K562 (cell line): Measurements from ENCODE around the gene PJA1. TPM values are rescaled to one million over a fixed set of nuclear protein-coding genes. Genes with fewer than 3 reads are reported as not detected.

Source experiments
- ATAC-seq: fragments of 200-7000 bp; cut with Tn5 transposase; 3 replicates; pipeline ENCODE4 v1.9.1; 2020; ENCODE audit warnings: moderate library complexity
- BruUV-seq: library from RNA; stranded (reverse); fragments of 400-500 nt; replicated peaks from 2 replicates; lab custom pipeline; 2021; lab: Mats Ljungman, UMichigan
- CTCF ChIA-PET: fragments of 300-600 bp; formaldehyde crosslinking; extraction: SDS; loops from one replicate; lab custom pipeline; 2021; ENCODE audit warnings: low intra/inter-chr PET ratio; lab: Yijun Ruan, JAX
- POLR2A ChIA-PET: fragments of 300-600, 350-650 bp; sonication (Branson Sonifier 250); formaldehyde crosslinking; extraction: SDS; loops from one replicate; lab custom pipeline; 2021; ENCODE audit warnings: antibody characterized with exemption, inconsistent platforms; lab: Yijun Ruan, JAX
- DNase-seq, 4 experiments: peaks; one replicate each; pipeline versions ENCODE4 v3.0.0 to v3.0.0-alpha.2; 2011 to 2018; ENCODE audit warnings: low spot score in 3 of 4, mixed read lengths in 3 of 4; ENCODE audit errors: extremely low read depth in 1 of 4
- FAIRE-seq: peaks from 2 replicates; lab custom pipeline; 2011; peaks lifted over from hg19 to GRCh38; lab: Jason Lieb, UNC
- H2AFZ ChIP-seq: 2 replicates; pipeline ENCODE4 v1.6.0; 2011; ENCODE audit warnings: low read depth, low read length, control low read depth, inconsistent platforms
- H3K27ac ChIP-seq: fragments of 200-600 bp; 3 replicates; pipeline ENCODE4 v1.8.0; 2011; ENCODE audit warnings: low read depth, mild to moderate bottlenecking, control low read depth, inconsistent platforms, low read length, moderate library complexity, mixed read lengths; ENCODE audit errors: extremely low read depth
- H3K27me3 ChIP-seq, 2 experiments: fragments of 300-600 bp in 1 of 2; 2 replicates in 1 of 2; 3 replicates in 1 of 2; pipeline versions ENCODE4 v1.6.0 to v1.8.0; 2011; ENCODE audit warnings: inconsistent platforms in 2 of 2, low read length in 2 of 2, mild to moderate bottlenecking in 1 of 2, mixed read lengths in 1 of 2, moderate library complexity in 1 of 2; ENCODE audit not compliant: control insufficient read depth in 2 of 2, insufficient read depth in 2 of 2
- H3K36me3 ChIP-seq: fragments of 300-600 bp; 3 replicates; pipeline ENCODE4 v1.8.0; 2011; ENCODE audit warnings: mild to moderate bottlenecking, low read length, inconsistent platforms; ENCODE audit not compliant: control insufficient read depth, insufficient read depth
- H3K4me1 ChIP-seq, 2 experiments: fragments of 200-600 bp in 1 of 2; replicated peaks in 1 of 2; 2 replicates in 1 of 2; 3 replicates in 1 of 2; pipeline versions ENCODE4 v1.5.1 to v1.8.0; 2011; ENCODE audit warnings: inconsistent platforms in 2 of 2, low read length in 2 of 2, mild to moderate bottlenecking in 1 of 2, mixed read lengths in 1 of 2, moderate library complexity in 1 of 2; ENCODE audit not compliant: control insufficient read depth in 2 of 2, insufficient read depth in 2 of 2
- H3K4me2 ChIP-seq: 2 replicates; pipeline ENCODE4 v1.6.1; 2011; ENCODE audit warnings: low read length, control low read depth, inconsistent platforms, mixed read lengths; ENCODE audit not compliant: insufficient read depth
- H3K4me3 ChIP-seq: fragments of 200-600 bp; sonication (generic), shearing (Covaris generic); 2 replicates; pipeline ENCODE4 v1.5.1; 2016; ENCODE audit warnings: control low read depth, inconsistent platforms
- H3K79me2 ChIP-seq: fragments of 200-600 bp; 3 replicates; pipeline ENCODE4 v1.8.0; 2011; ENCODE audit warnings: low read length, inconsistent platforms; ENCODE audit not compliant: control insufficient read depth, insufficient read depth
- H3K9ac ChIP-seq, 2 experiments: 2 replicates each; pipeline versions ENCODE4 v1.6.0 to v1.6.1; 2011; ENCODE audit warnings: low read depth in 2 of 2, low read length in 2 of 2, control low read depth in 1 of 2, inconsistent platforms in 1 of 2, mild to moderate bottlenecking in 1 of 2, mixed read lengths in 1 of 2; ENCODE audit not compliant: insufficient read depth in 1 of 2
- H3K9me1 ChIP-seq: one replicate; pipeline ENCODE4 v1.6.0; 2011; ENCODE audit warnings: inconsistent platforms, mild to moderate bottlenecking, low read length, moderate library complexity; ENCODE audit not compliant: control insufficient read depth, insufficient read depth
- H3K9me3 ChIP-seq: replicated peaks from 2 replicates; pipeline ENCODE4 v1.5.1; 2011; ENCODE audit warnings: low read depth, low read length, inconsistent platforms; ENCODE audit not compliant: control insufficient read depth, insufficient read depth
- H4K20me1 ChIP-seq: replicated peaks from 2 replicates; pipeline ENCODE4 v1.6.1; 2011; ENCODE audit warnings: low read length, inconsistent platforms, mixed read lengths; ENCODE audit not compliant: control insufficient read depth, insufficient read depth
- FOSL1 ChIP-seq: fragments of 200-800 bp; sonication (Bioruptor generic); conservative IDR thresholded peaks from 2 replicates; pipeline ENCODE4 v1.6.1; 2016; ENCODE audit warnings: missing genetic modification characterization, missing compliant biosample characterization
- KDM2B ChIP-seq: fragments of 250-450 bp; sonication (Bioruptor Pico); IDR thresholded peaks from 2 replicates; pipeline ENCODE4 v1.8.0; 2021; ENCODE audit warnings: mild to moderate bottlenecking, moderate library complexity
- L3MBTL2 ChIP-seq: fragments of 450-650 bp; IDR thresholded peaks from 2 replicates; pipeline ENCODE4 v1.6.1; 2016; ENCODE audit warnings: mild to moderate bottlenecking, moderate library complexity
- NONO ChIP-seq, 2 experiments: fragments of 200-400 bp in 1 of 2; fragments of 450-650 bp in 1 of 2; formaldehyde crosslinking in 1 of 2; IDR thresholded peaks; 2 replicates each; pipeline ENCODE4 v1.6.1; 2017; ENCODE audit warnings: low read depth in 2 of 2, mild to moderate bottlenecking in 2 of 2, moderate library complexity in 2 of 2, low read length in 1 of 2
- NRF1 ChIP-seq, 2 experiments: fragments of 450-650 bp; IDR thresholded peaks in 1 of 2; conservative IDR thresholded peaks in 1 of 2; 2 replicates each; pipeline ENCODE4 v1.6.1; 2014; ENCODE audit warnings: mild to moderate bottlenecking in 2 of 2
- SOX6 ChIP-seq: fragments of 450-650 bp; IDR thresholded peaks from 2 replicates; pipeline ENCODE4 v1.6.1; 2014; ENCODE audit warnings: mild to moderate bottlenecking
- SP2 ChIP-seq: IDR thresholded peaks from 2 replicates; pipeline ENCODE4 v1.6.1; 2011; ENCODE audit warnings: mild to moderate bottlenecking, low read depth, low read length, moderate library complexity; ENCODE audit not compliant: poor library complexity, severe bottlenecking; ENCODE audit errors: extremely low read depth
- WHSC1 ChIP-seq: IDR thresholded peaks from one replicate; pipeline ENCODE4 v1.6.1; 2012; ENCODE audit warnings: low read length, control low read depth, inconsistent platforms
- ZKSCAN8 ChIP-seq: fragments of 200-800 bp; sonication (Bioruptor generic); IDR thresholded peaks from 2 replicates; pipeline ENCODE4 v1.6.1; 2016; ENCODE audit warnings: missing genetic modification characterization, missing compliant biosample characterization
- ZNF445 ChIP-seq: fragments of 250-450 bp; sonication (Bioruptor Pico); IDR thresholded peaks from 2 replicates; pipeline ENCODE4 v1.4.0; 2020; ENCODE audit warnings: low read depth, mild to moderate bottlenecking, moderate library complexity
- WGBS: fragments of 100-300 bp; shearing (Covaris generic); methylation state at CpG from one replicate; pipeline ENCODE4 v1.1.6; 2016; ENCODE audit warnings: low coverage, mixed read lengths; ENCODE audit not compliant: insufficient coverage; ENCODE audit errors: missing lambda C conversion rate; 5-methylcytosine and 5-hydroxymethylcytosine counted together
- in situ Hi-C: fragments of 300-500 bp; cut with MboI; formaldehyde crosslinking; loops from 4 replicates; pipeline ENCODE4 v1.15.0; 2018; ENCODE audit warnings: inconsistent platforms, mixed read lengths
- intact Hi-C: fragments of 100-400 bp; cut with micrococcal nuclease; formaldehyde crosslinking; loops from 2 replicates; pipeline ENCODE4 v1.14.2; 2022
- polyA plus RNA-seq, 8 experiments: library from polyadenylated mRNA; depleted of rRNA in 4 of 8; stranded (reverse) in 5 of 8; unstranded in 3 of 8; fragments of >200 nt; fragmentation: Nextera tagmentation in 2 of 8; fragmentation: Illumina TruSeq in 1 of 8; extraction: Ambion mirVana in 2 of 8; extraction: Trizol in 1 of 8; gene quantifications; 2 replicates each; pipeline versions ENCODE4 v1.2.1 to v1.2.3, GENCODE V29; 2011 to 2014; ENCODE audit warnings: inconsistent platforms in 1 of 8, missing spikeins in 1 of 8
- total RNA-seq, 7 experiments: library from RNA; depleted of rRNA in 6 of 7; stranded (reverse); fragments of >200 nt in 6 of 7; fragmentation: Illumina TruSeq in 2 of 7; extraction: Trizol in 2 of 7; gene quantifications; 2 replicates each; pipeline versions ENCODE4 v1.2.1 to v1.2.3, GENCODE V29; 2011 to 2021; ENCODE audit warnings: low replicate concordance in 1 of 7
- TF ChIP-seq, protein P1 (sequence below): sonication (generic); IDR thresholded peaks from 2 replicates; pipeline ENCODE4 v1.6.1; 2016
- TF ChIP-seq, protein P2 (sequence below): sonication (generic); formaldehyde crosslinking; IDR thresholded peaks from 2 replicates; pipeline ENCODE4 v1.8.1; 2023; ENCODE audit warnings: mild to moderate bottlenecking, missing genetic modification reagents

Gene PJA1
- total and polyA plus RNA-seq, 9 of the 15 experiments (the other 6 are each of a cell fraction or from before 2014, with no cell fraction given), result 1.6 to 6.0 (median 4.0) TPM

DNA sequence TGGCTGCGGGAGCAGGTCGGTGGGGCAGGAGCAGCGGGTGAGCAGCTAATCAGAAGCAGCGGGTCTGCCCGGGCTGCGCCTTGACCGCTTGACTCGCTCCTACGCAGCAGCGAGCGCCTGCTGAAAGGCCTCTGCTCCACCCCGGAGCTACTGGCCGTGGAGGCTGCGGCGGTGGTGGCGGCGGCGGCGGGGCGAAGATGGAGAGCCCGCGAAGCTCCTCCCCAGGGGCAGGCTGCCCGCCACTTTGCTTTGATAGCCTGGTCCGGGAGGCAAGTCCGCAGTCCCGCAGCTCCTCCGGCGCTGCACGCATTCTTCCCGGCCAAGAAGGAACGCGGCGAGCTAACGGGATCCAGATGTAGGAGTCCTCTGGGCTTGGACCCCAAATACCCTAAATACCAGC lies 36.7 kb downstream of the PJA1 start:
- Histone ChIP-seq H3K36me3 (no peaks in the 10 kb centered on the region), H2AFZ (0 out of 2 replicates have a peak overlapping the region, but pooled peaks have one; percentile 24), H3K27ac (no peak overlapping the region), H3K4me3 (no peak overlapping the region), H3K4me2 (no peak overlapping the region), H3K9ac (no peak overlapping the region), H4K20me1 (no peaks in the 10 kb centered on the region), H3K27me3 (peaks cover 0 to 47% of the 10 kb centered on the region in 2 experiments; a peak in 3 of 5 replicates), H3K9me1 (no peaks in the 10 kb centered on the region), H3K4me1 (peaks cover 0 to 8% of the 10 kb centered on the region in 2 experiments; a peak in 2 of 5 replicates), H3K9me3 (no peaks in the 10 kb centered on the region), H3K79me2 (no peaks in the 10 kb centered on the region)
- BruUV-seq, result no TSS peak
- CTCF ChIA-PET, result no interaction called here
- in situ Hi-C loops (no loop called here), intact Hi-C loops (no loop called here)
- POLR2A ChIA-PET, result interaction anchor here (1.6 kb wide), 1 partner anchor 14 kb away, joined by 4 read pairs; no protein-coding TSS in a partner anchor
- ATAC-seq, result peak; percentile 77
- FAIRE-seq, result no peak
- peak in 1 of 4 experiments; percentile 14 for DNase-seq
- WGBS, result 0% methylated on average over 3 of the region's 34 CpGs
- peak; percentile 40 to 53; a peak in 3 of 4 replicates for TF ChIP-seq NRF1 (conservative IDR thresholded peaks at IDR 0.05 in 1 of 2, IDR thresholded peaks at IDR 0.05 in 1 of 2)
- no peak for TF ChIP-seq WHSC1
- TF ChIP-seq, protein P1, sequence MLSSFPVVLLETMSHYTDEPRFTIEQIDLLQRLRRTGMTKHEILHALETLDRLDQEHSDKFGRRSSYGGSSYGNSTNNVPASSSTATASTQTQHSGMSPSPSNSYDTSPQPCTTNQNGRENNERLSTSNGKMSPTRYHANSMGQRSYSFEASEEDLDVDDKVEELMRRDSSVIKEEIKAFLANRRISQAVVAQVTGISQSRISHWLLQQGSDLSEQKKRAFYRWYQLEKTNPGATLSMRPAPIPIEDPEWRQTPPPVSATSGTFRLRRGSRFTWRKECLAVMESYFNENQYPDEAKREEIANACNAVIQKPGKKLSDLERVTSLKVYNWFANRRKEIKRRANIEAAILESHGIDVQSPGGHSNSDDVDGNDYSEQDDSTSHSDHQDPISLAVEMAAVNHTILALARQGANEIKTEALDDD, result no peak
- no peak for TF ChIP-seq KDM2B

DNA sequence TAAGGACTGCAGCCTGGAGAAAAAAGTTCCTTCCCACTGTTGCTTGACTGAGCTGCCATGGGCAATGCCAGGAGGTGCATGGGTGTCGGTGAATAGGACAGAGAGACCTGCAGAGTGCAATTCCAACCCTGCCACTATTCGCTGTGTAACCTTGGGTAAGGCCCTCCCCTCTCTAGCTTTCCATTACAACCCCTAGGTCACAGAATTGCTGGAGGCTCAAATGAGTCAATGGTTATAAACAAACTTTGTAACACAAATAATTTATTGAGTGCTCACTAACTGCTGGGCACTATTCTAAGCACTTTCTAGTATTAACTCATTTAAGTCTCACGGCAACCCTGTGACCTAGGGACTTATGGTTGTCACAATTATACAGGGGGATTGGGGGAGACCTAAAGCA lies 37.8 kb downstream of the PJA1 start:
- in situ Hi-C loops, result no loop called here
- intact Hi-C loops, result no loop called here
- ChIA-PET POLR2A (interaction anchor here (1.3 kb wide), 1 partner anchor 11 kb away, joined by 3 read pairs; no protein-coding TSS in a partner anchor), CTCF (no interaction called here)
- no peak for ATAC-seq
- whole genome bisulfite sequencing, result 3% methylated on average over 3 of the region's 3 CpGs
- no peaks in the 10 kb centered on the region for H3K36me3 ChIP-seq
- peaks cover 0 to 36% of the 10 kb centered on the region in 2 experiments; a peak in 4 of 5 replicates for H3K27me3 ChIP-seq
- no peaks in the 10 kb centered on the region for H3K9me1 ChIP-seq
- H3K27ac ChIP-seq, result no peak overlapping the region
- no peak for FAIRE-seq
- H3K4me2 ChIP-seq, result no peak overlapping the region
- H3K9ac ChIP-seq, result no peak overlapping the region
- no peak for DNase-seq
- no TSS peak for BruUV-seq
- no peak overlapping the region for H2AFZ ChIP-seq
- no peak overlapping the region for H3K4me3 ChIP-seq
- no peaks in the 10 kb centered on the region for H3K9me3 ChIP-seq
- H4K20me1 ChIP-seq, result no peaks in the 10 kb centered on the region
- no peaks in the 10 kb centered on the region for H3K79me2 ChIP-seq
- peaks cover 0 to 8% of the 10 kb centered on the region in 2 experiments; a peak in 2 of 5 replicates for H3K4me1 ChIP-seq
- TF ChIP-seq NONO (IDR thresholded peaks at IDR 0.05; ENCODE audit: low read depth in 2 of 2, low read length in 1 of 2) (no peak), ZKSCAN8 (CRISPR knock-in tag) (no peak), ZNF445 (CRISPR knock-in tag) (no peak), L3MBTL2 (no peak), FOSL1 (tag) (no peak), SOX6 (no peak), SP2 (no peak)
- TF ChIP-seq, protein P2, sequence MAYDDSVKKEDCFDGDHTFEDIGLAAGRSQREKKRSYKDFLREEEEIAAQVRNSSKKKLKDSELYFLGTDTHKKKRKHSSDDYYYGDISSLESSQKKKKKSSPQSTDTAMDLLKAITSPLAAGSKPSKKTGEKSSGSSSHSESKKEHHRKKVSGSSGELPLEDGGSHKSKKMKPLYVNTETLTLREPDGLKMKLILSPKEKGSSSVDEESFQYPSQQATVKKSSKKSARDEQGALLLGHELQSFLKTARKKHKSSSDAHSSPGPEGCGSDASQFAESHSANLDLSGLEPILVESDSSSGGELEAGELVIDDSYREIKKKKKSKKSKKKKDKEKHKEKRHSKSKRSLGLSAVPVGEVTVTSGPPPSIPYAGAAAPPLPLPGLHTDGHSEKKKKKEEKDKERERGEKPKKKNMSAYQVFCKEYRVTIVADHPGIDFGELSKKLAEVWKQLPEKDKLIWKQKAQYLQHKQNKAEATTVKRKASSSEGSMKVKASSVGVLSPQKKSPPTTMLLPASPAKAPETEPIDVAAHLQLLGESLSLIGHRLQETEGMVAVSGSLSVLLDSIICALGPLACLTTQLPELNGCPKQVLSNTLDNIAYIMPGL (CRISPR knock-in tag), result no peak
